ENCODE data around the gene PDC. TPM values are rescaled to one million over a fixed set of nuclear protein-coding genes. Genes with fewer than 3 reads are reported as not detected.

PDC gene
- total RNA-seq, 6 experiments from 2014 or later = not detected

GRCh38 chr1:186454981-186455380 is 5.9 kb downstream of the PDC start:
- no peak for DNase-seq
- Histone ChIP-seq H3K9me3 (no peaks in the 10 kb centered on the region), H3K4me3 (no peak overlapping the region), H3K27ac (no peak overlapping the region), H3K27me3 (no peaks in the 10 kb centered on the region), H3K4me1 (no peaks in the 10 kb centered on the region), H3K36me3 (no peaks in the 10 kb centered on the region)
- no peak for ATAC-seq
- intact Hi-C loops (cut with DNase I) = no loop called here
- 68% methylated on average over 3 of the region's 3 CpGs for WGBS (ENCODE audit: insufficient coverage, low coverage, low lambda C conversion rate, missing lambda C conversion rate)
- TF ChIP-seq POLR2A (IDR thresholded peaks at IDR 0.05) = no peak
- TF ChIP-seq CTCF (IDR thresholded peaks at IDR 0.05) = no peak

- H3K36me3 ChIP-seq = no peaks in the 10 kb centered on the region
- H3K27me3 ChIP-seq = no peaks in the 10 kb centered on the region
- no peaks in the 10 kb centered on the region for H3K9me3 ChIP-seq
- no peak overlapping the region for H3K4me3 ChIP-seq
- ATAC-seq (no peak), DNase-seq (no peak)
- no peak for TF ChIP-seq CTCF (IDR thresholded peaks at IDR 0.05)
- no peak for TF ChIP-seq POLR2A (IDR thresholded peaks at IDR 0.05)
- WGBS (ENCODE audit: insufficient coverage, low coverage, low lambda C conversion rate, missing lambda C conversion rate) = 84% methylated on average over 4 of the region's 4 CpGs
- intact Hi-C loops (cut with DNase I) = no loop called here
- no peak overlapping the region for H3K27ac ChIP-seq
- no peaks in the 10 kb centered on the region for H3K4me1 ChIP-seq
Measured at GRCh38 chr1:186446152-186446551, 14.8 kb downstream of the PDC start.

- DNase-seq (no peak), ATAC-seq (no peak)
- intact Hi-C loops (cut with DNase I) = no loop called here
- 100% methylated on average over 2 of the region's 2 CpGs for WGBS (ENCODE audit: insufficient coverage, low coverage, low lambda C conversion rate, missing lambda C conversion rate)
- Histone ChIP-seq H3K27ac (no peak overlapping the region), H3K4me1 (no peaks in the 10 kb centered on the region), H3K9me3 (no peaks in the 10 kb centered on the region), H3K4me3 (no peak overlapping the region), H3K27me3 (no peaks in the 10 kb centered on the region), H3K36me3 (no peaks in the 10 kb centered on the region)
- TF ChIP-seq POLR2A (IDR thresholded peaks at IDR 0.05) (no peak), CTCF (IDR thresholded peaks at IDR 0.05) (no peak)
Measured at GRCh38 chr1:186443638-186444037, 17.3 kb downstream of the PDC start.

- no peak for TF ChIP-seq POLR2A (IDR thresholded peaks at IDR 0.05)
- intact Hi-C loops (cut with DNase I) = no loop called here
- no peaks in the 10 kb centered on the region for H3K27me3 ChIP-seq
- no peaks in the 10 kb centered on the region for H3K9me3 ChIP-seq
- WGBS (ENCODE audit: insufficient coverage, low coverage, low lambda C conversion rate, missing lambda C conversion rate) = 29% methylated on average over 1 of the region's 1 CpG
- no peak for DNase-seq
- ATAC-seq = no peak
- H3K36me3 ChIP-seq = no peaks in the 10 kb centered on the region
- H3K4me3 ChIP-seq = no peak overlapping the region
- no peak overlapping the region for H3K27ac ChIP-seq
- no peaks in the 10 kb centered on the region for H3K4me1 ChIP-seq
Measured at GRCh38 chr1:186442651-186443375, 18.1 kb downstream of the PDC start.

- intact Hi-C loops (cut with DNase I) = no loop called here
- no peak overlapping the region for H3K27ac ChIP-seq
- no peak for DNase-seq
- 55% methylated on average over 3 of the region's 3 CpGs for WGBS (ENCODE audit: insufficient coverage, low coverage, low lambda C conversion rate, missing lambda C conversion rate)
- no peaks in the 10 kb centered on the region for H3K27me3 ChIP-seq
- no peaks in the 10 kb centered on the region for H3K9me3 ChIP-seq
- no peaks in the 10 kb centered on the region for H3K36me3 ChIP-seq
- no peaks in the 10 kb centered on the region for H3K4me1 ChIP-seq
- no peak for ATAC-seq
- no peak overlapping the region for H3K4me3 ChIP-seq
- TF ChIP-seq POLR2A (IDR thresholded peaks at IDR 0.05) = no peak
- no peak for TF ChIP-seq CTCF (IDR thresholded peaks at IDR 0.05)
Measured at GRCh38 chr1:186440584-186440983, 20.3 kb downstream of the PDC start.
